SK-N-SH (cell line): ENCODE data around the gene TOR4A. TPM values are rescaled to one million over a fixed set of nuclear protein-coding genes. Genes with fewer than 3 reads are reported as not detected.

Experiments
- CTCF ChIA-PET: fragments of 300-600, 350-600 bp; formaldehyde crosslinking; extraction: SDS; loops from one replicate; lab custom pipeline; 2021; lab: Yijun Ruan, JAX
- POLR2A ChIA-PET: fragments of 350-600 bp; sonication (Branson Sonifier 250); formaldehyde crosslinking; extraction: SDS; loops from one replicate; lab custom pipeline; 2020; ENCODE audit warnings: antibody characterized with exemption, inconsistent platforms; lab: Yijun Ruan, JAX
- DNase-seq: peaks from one replicate; pipeline ENCODE4 v3.0.0; 2012
- H2AFZ ChIP-seq: fragments of 200-600 bp; sonication (generic); 2 replicates; pipeline ENCODE4 v1.8.1; 2016; ENCODE audit warnings: antibody characterized with exemption, mild to moderate bottlenecking, low read depth
- H3F3A ChIP-seq: fragments of 200-600 bp; sonication (generic); replicated peaks from 2 replicates; pipeline ENCODE3; 2016; ENCODE audit warnings: antibody characterized with exemption, mild to moderate bottlenecking; ENCODE audit not compliant: insufficient read depth
- H3K27ac ChIP-seq, 2 experiments: fragments of 200-500 bp in 1 of 2; fragments of 200-600 bp in 1 of 2; sonication (Bioruptor generic) in 1 of 2; sonication (generic), shearing (Covaris generic) in 1 of 2; 2 replicates each; pipeline versions ENCODE4 v1.5.1 to v1.6.1; 2014 to 2016; ENCODE audit warnings: low read depth in 2 of 2, inconsistent platforms in 1 of 2, low read length in 1 of 2, mild to moderate bottlenecking in 1 of 2, mixed read lengths in 1 of 2
- H3K27me3 ChIP-seq: fragments of 200-600 bp; sonication (generic), shearing (Covaris generic); 2 replicates; pipeline ENCODE4 v1.6.1; 2016; ENCODE audit warnings: mixed run types; ENCODE audit not compliant: insufficient read depth
- H3K36me3 ChIP-seq, 2 experiments: fragments of 200-500 bp in 1 of 2; fragments of 200-600 bp in 1 of 2; sonication (Bioruptor generic) in 1 of 2; sonication (generic) in 1 of 2; replicated peaks in 1 of 2; 2 replicates each; pipeline versions ENCODE3 to v1.5.1; 2014 to 2016; ENCODE audit warnings: low read length in 1 of 2, mild to moderate bottlenecking in 1 of 2; ENCODE audit not compliant: insufficient read depth in 2 of 2, control insufficient read depth in 1 of 2
- H3K4me1 ChIP-seq, 2 experiments: fragments of 200-500 bp in 1 of 2; fragments of 200-600 bp in 1 of 2; sonication (Bioruptor generic) in 1 of 2; sonication (generic), shearing (Covaris generic) in 1 of 2; 2 replicates each; pipeline versions ENCODE4 v1.5.1 to v1.6.1; 2014 to 2016; ENCODE audit warnings: low read depth in 1 of 2, low read length in 1 of 2, mixed run types in 1 of 2; ENCODE audit not compliant: insufficient read depth in 2 of 2, control insufficient read depth in 1 of 2
- H3K4me2 ChIP-seq: fragments of 200-600 bp; sonication (generic), shearing (Covaris generic); 2 replicates; pipeline ENCODE4 v1.6.1; 2017; ENCODE audit warnings: mixed run types
- H3K4me3 ChIP-seq, 2 experiments: fragments of 200-500 bp in 1 of 2; fragments of 200-600 bp in 1 of 2; sonication (Bioruptor generic) in 1 of 2; sonication (generic), shearing (Covaris generic) in 1 of 2; 2 replicates each; pipeline versions ENCODE4 v1.5.1 to v1.8.1; 2014 to 2016; ENCODE audit warnings: low read depth in 2 of 2, inconsistent platforms in 1 of 2, low read length in 1 of 2, mild to moderate bottlenecking in 1 of 2, mixed read lengths in 1 of 2, moderate library complexity in 1 of 2
- H3K79me2 ChIP-seq: fragments of 200-600 bp; sonication (generic); 2 replicates; pipeline ENCODE4 v1.8.1; 2017; ENCODE audit warnings: mild to moderate bottlenecking; ENCODE audit not compliant: insufficient read depth
- H3K9ac ChIP-seq: fragments of 200-600 bp; sonication (generic); 2 replicates; pipeline ENCODE4 v1.6.1; 2017; ENCODE audit warnings: mixed run types
- H3K9me2 ChIP-seq: fragments of 200-600 bp; sonication (generic); 2 replicates; pipeline ENCODE4 v1.6.1; 2017; ENCODE audit warnings: mixed run types
- H3K9me3 ChIP-seq: fragments of 200-600 bp; sonication (generic); 2 replicates; pipeline ENCODE4 v1.6.1; 2017; ENCODE audit warnings: mixed run types, mild to moderate bottlenecking, moderate library complexity
- H4K20me1 ChIP-seq: fragments of 200-600 bp; sonication (generic); 2 replicates; pipeline ENCODE4 v1.6.1; 2017; ENCODE audit warnings: mild to moderate bottlenecking, mixed run types; ENCODE audit not compliant: insufficient read depth
- CTCF ChIP-seq: fragments of 200-600 bp; sonication (generic); IDR thresholded peaks from 2 replicates; pipeline ENCODE4 v1.6.1; 2017; ENCODE audit warnings: antibody characterized with exemption, mild to moderate bottlenecking, moderate library complexity
- ELF1 ChIP-seq: IDR thresholded peaks from 2 replicates; pipeline ENCODE4 v1.4.0; 2012
- EP300 ChIP-seq, 2 experiments: IDR thresholded peaks; 2 replicates each; pipeline versions ENCODE4 v1.4.0 to v1.6.1; 2012; ENCODE audit warnings: borderline replicate concordance in 1 of 2, low read depth in 1 of 2, low read length in 1 of 2
- EZH2phosphoT487 ChIP-seq: fragments of 200-600 bp; sonication (generic); IDR thresholded peaks from 2 replicates; pipeline ENCODE4 v1.6.1; 2017; ENCODE audit warnings: low read depth, mixed run types, mild to moderate bottlenecking, antibody characterized with exemption, moderate library complexity, borderline replicate concordance
- FOXJ3 ChIP-seq: sonication (generic); formaldehyde crosslinking; IDR thresholded peaks from 2 replicates; pipeline ENCODE4 v1.5.1; 2020; ENCODE audit warnings: mild to moderate bottlenecking, missing genetic modification reagents
- FOXM1 ChIP-seq: IDR thresholded peaks from 2 replicates; pipeline ENCODE4 v1.4.0; 2012; ENCODE audit warnings: low read depth, mild to moderate bottlenecking
- IRF3 ChIP-seq: fragments of 150-350 bp; IDR thresholded peaks from 2 replicates; pipeline ENCODE4 v1.6.1; 2016; ENCODE audit warnings: mild to moderate bottlenecking, low read depth, low read length
- PBX3 ChIP-seq: IDR thresholded peaks from 2 replicates; pipeline ENCODE4; 2012
- POLR2AphosphoS5 ChIP-seq: IDR thresholded peaks from 2 replicates; pipeline ENCODE4 v1.6.1; 2012; ENCODE audit warnings: low read depth, low read length
- RCOR1 ChIP-seq: fragments of 150-350 bp; IDR thresholded peaks from 2 replicates; pipeline ENCODE4 v1.6.1; 2017; ENCODE audit warnings: antibody characterized with exemption, low read length
- RFX5 ChIP-seq: IDR thresholded peaks from 2 replicates; pipeline ENCODE4 v1.6.1; 2012; ENCODE audit warnings: mild to moderate bottlenecking, improper control_type of control experiment, low read length
- SMC3 ChIP-seq: IDR thresholded peaks from 2 replicates; pipeline ENCODE4 v1.6.1; 2012; ENCODE audit warnings: low read depth, low read length, improper control_type of control experiment
- TCF12 ChIP-seq: IDR thresholded peaks from 2 replicates; pipeline ENCODE4 v1.4.0; 2012
- TEAD4 ChIP-seq: IDR thresholded peaks from 2 replicates; pipeline ENCODE4 v1.4.0; 2012; ENCODE audit warnings: mild to moderate bottlenecking, borderline replicate concordance; ENCODE audit not compliant: insufficient read depth
- USF2 ChIP-seq: fragments of 150-350 bp; IDR thresholded peaks from 2 replicates; pipeline ENCODE4 v1.6.1; 2017; ENCODE audit warnings: antibody characterized with exemption, low read length, low read depth, borderline replicate concordance
- ZBTB33 ChIP-seq: IDR thresholded peaks from 2 replicates; pipeline ENCODE4 v1.4.0; 2012; ENCODE audit warnings: low read depth, borderline replicate concordance
- WGBS: methylation state at CpG from one replicate; pipeline ENCODE4 v1.1.6; 2017; ENCODE audit warnings: low lambda C conversion rate; 5-methylcytosine and 5-hydroxymethylcytosine counted together
- polyA plus RNA-seq, 3 experiments: library from polyadenylated mRNA; depleted of rRNA; stranded (reverse); fragments of >200 nt; gene quantifications; 2 replicates each; pipeline ENCODE4 v1.2.3, GENCODE V29; 2012
- TF ChIP-seq, protein P1 (sequence below): IDR thresholded peaks from 2 replicates; pipeline ENCODE4 v1.4.0; 2012; ENCODE audit warnings: low read depth, borderline replicate concordance

The TOR4A gene
- polyA plus RNA-seq, 1 of the 3 experiments (the other 2 are of a cell fraction): 0.81 TPM

- DNase-seq: no peak
- Histone ChIP-seq H3K4me1 (peaks cover 0 to 14% of the 10 kb centered on the region in 2 experiments; a peak in 1 of 4 replicates), H4K20me1 (no peaks in the 10 kb centered on the region), H3K9me3 (no peaks in the 10 kb centered on the region), H3K9me2 (no peaks in the 10 kb centered on the region), H3K36me3 (no peaks in the 10 kb centered on the region)
- POLR2A ChIA-PET: interaction anchor here (1.9 kb wide), 1 partner anchor 10 kb away, joined by 11 read pairs; the partner anchor contains the start of gene TUBB4B
- no peak for TF ChIP-seq SMC3
- no peak for TF ChIP-seq POLR2AphosphoS5
- TF ChIP-seq PBX3: no peak
- no peak for TF ChIP-seq ZBTB33
- TF ChIP-seq EZH2phosphoT487: no peak
- no peak for TF ChIP-seq USF2
- TF ChIP-seq RFX5: no peak
- TF ChIP-seq FOXJ3 (CRISPR knock-in tag): no peak
- TF ChIP-seq, all 33 proteins: peak for 0
- no peak overlapping the region for H3K9ac ChIP-seq
- H3F3A ChIP-seq: no peaks in the 10 kb centered on the region
- no peak overlapping the region for H3K4me2 ChIP-seq
- no peak overlapping the region for H3K4me3 ChIP-seq
- H3K27ac ChIP-seq: no peak overlapping the region
- no peaks in the 10 kb centered on the region for H3K27me3 ChIP-seq
- no peak overlapping the region for H2AFZ ChIP-seq
- CTCF ChIA-PET: interaction anchor here (1.7 to 8.2 kb wide), 3 partner anchors 11 to 52 kb away, joined by 4 to 38 read pairs (median 7); partner anchors contain the start of gene NRARP
- peaks cover 4% of the 10 kb centered on the region for H3K79me2 ChIP-seq
- WGBS: 90% methylated on average over 9 of the region's 18 CpGs
These were observed 27.0 kb upstream of the TOR4A start for GRCh38 chr9:137250329-137251193.

DNA sequence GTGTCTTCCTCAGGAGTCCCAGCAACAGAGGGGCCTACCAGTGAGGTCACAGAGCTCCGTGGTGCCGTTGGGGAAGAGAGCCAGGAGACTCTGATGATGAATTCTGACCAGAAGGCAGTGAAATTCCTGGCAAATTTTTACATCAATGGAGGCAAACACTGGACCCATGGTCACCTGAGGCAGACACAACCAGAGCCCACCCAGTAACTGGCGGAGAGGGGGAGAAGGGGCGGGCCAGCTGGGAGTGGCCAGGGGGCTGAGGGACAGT is 26.4 kb upstream of the TOR4A start, which contains the start of gene STPG3:
Gene STPG3, plus strand, starts transcription at position 93 of the 268 bp plus-strand sequence. Its CDS starts 1 bp downstream, at position 94.
- POLR2A ChIA-PET: interaction anchor here (1.9 kb wide), 1 partner anchor 10 kb away, joined by 11 read pairs; the partner anchor contains the start of gene TUBB4B
- H3K27ac ChIP-seq: no peak within 1 kb of the TSS
- no peak for TF ChIP-seq CTCF
- no peak for TF ChIP-seq TEAD4
- no peak for TF ChIP-seq FOXJ3 (CRISPR knock-in tag)
- no peak for TF ChIP-seq FOXM1
- TF ChIP-seq, protein P1, sequence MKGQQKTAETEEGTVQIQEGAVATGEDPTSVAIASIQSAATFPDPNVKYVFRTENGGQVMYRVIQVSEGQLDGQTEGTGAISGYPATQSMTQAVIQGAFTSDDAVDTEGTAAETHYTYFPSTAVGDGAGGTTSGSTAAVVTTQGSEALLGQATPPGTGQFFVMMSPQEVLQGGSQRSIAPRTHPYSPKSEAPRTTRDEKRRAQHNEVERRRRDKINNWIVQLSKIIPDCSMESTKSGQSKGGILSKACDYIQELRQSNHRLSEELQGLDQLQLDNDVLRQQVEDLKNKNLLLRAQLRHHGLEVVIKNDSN: no peak
- TF ChIP-seq RCOR1: no peak
- no peak for TF ChIP-seq RFX5
- no peak for TF ChIP-seq ELF1
- TF ChIP-seq IRF3: no peak
- no peak for TF ChIP-seq TCF12
- TF ChIP-seq EP300 (IDR thresholded peaks at IDR 0.05; ENCODE audit: borderline replicate concordance in 1 of 2, low read depth in 1 of 2, low read length in 1 of 2): no peak
- TF ChIP-seq, all 33 proteins: peak for 0
- Histone ChIP-seq H3K9me3 (no peaks in the 10 kb centered on the region), H3K79me2 (peaks cover 9% of the 10 kb centered on the region), H3F3A (no peaks in the 10 kb centered on the region), H3K27me3 (no peaks in the 10 kb centered on the region), H3K9me2 (no peaks in the 10 kb centered on the region), H4K20me1 (peaks cover 3% of the 10 kb centered on the region; the same call in 1 of the 2 replicates), H3K4me1 (peaks cover 0 to 18% of the 10 kb centered on the region in 2 experiments; a peak in 1 of 4 replicates), H3K36me3 (no peaks in the 10 kb centered on the region), H3K4me3 (no peak within 1 kb of the TSS), H3K4me2 (no peak within 1 kb of the TSS), H2AFZ (no peak within 1 kb of the TSS), H3K9ac (no peak within 1 kb of the TSS)
- CTCF ChIA-PET: interaction anchor here (1.1 to 8.2 kb wide), 4 partner anchors 11 to 222 kb away, joined by 3 to 38 read pairs (median 6); partner anchors contain the start of gene NRARP
- 86% methylated on average over 4 of the region's 4 CpGs for WGBS
- no peak for DNase-seq
